NK-92 treated with Interleukin-12 subunit alpha and Interleukin-12 subunit beta, amount 100 ng/mL, for 24 hours (cell line): ENCODE data around the gene SPAG8.
A peak's percentile ranks its signal among the peaks of the same experiment; 100 is the strongest.

ENCODE experiments used
- DNase-seq: peaks from one replicate; lab custom pipeline; 2025; lab: John Stamatoyannopoulos, UW

Gene SPAG8

GRCh38 chr9:35810122-35810521 is 1.9 kb downstream of the SPAG8 start:
- DNase-seq: peak; percentile 16

- no peak for DNase-seq
These were observed 3.6 kb downstream of the SPAG8 start for GRCh38 chr9:35808433-35808832.

- DNase-seq: no peak
These were observed 6.0 kb downstream of the SPAG8 start for GRCh38 chr9:35806101-35806500.

GRCh38 chr9:35801328-35802128 is 10.5 kb downstream of the SPAG8 start:
- DNase-seq: no peak

- no peak for DNase-seq
These were observed 11.5 kb downstream of the SPAG8 start for GRCh38 chr9:35800530-35800929.

GRCh38 chr9:35798658-35799374 is 13.2 kb downstream of the SPAG8 start:
- DNase-seq: peak; percentile 70

- no peak for DNase-seq
These were observed 14.6 kb downstream of the SPAG8 start for GRCh38 chr9:35797311-35798109.

- DNase-seq: no peak
These were observed 16.4 kb downstream of the SPAG8 start for GRCh38 chr9:35795695-35796094.

- DNase-seq: no peak
These were observed 18.6 kb downstream of the SPAG8 start for GRCh38 chr9:35793461-35793860.

GRCh38 chr9:35792826-35793225 is 19.2 kb downstream of the SPAG8 start:
- no peak for DNase-seq

GRCh38 chr9:35792024-35792813 is 19.8 kb downstream of the SPAG8 start:
- DNase-seq: no peak

GRCh38 chr9:35791297-35791921 is 20.7 kb downstream of the SPAG8 start, which contains the start of gene NPR2:
Gene NPR2 (plus strand): TSS chr9:35791591. CDS start chr9:35792409, 818 bp downstream.
- DNase-seq: no peak

- DNase-seq: no peak
These were observed 21.4 kb downstream of the SPAG8 start for GRCh38 chr9:35790385-35791296.

GRCh38 chr9:35790025-35790384 is 22.1 kb downstream of the SPAG8 start:
- DNase-seq: no peak

GRCh38 chr9:35789541-35789940 is 22.5 kb downstream of the SPAG8 start:
- no peak for DNase-seq

GRCh38 chr9:35783418-35783817 is 28.6 kb downstream of the SPAG8 start:
- no peak for DNase-seq

GRCh38 chr9:35781066-35781465 is 31.0 kb downstream of the SPAG8 start:
- no peak for DNase-seq

- no peak for DNase-seq
These were observed 33.6 kb downstream of the SPAG8 start for GRCh38 chr9:35778496-35778895.

- no peak for DNase-seq
These were observed 36.0 kb downstream of the SPAG8 start for GRCh38 chr9:35776018-35776417.
